Astrocyte of the hippocampus (primary cell): ENCODE data around the gene IL16.
"Not testable (repeated sequence)": the region's sequence is repeated elsewhere in the genome, so short reads cannot be mapped to it uniquely, and the experiment has no call there.

Experiments used
- DNase-seq: peaks from one replicate; pipeline ENCODE4 v3.0.0; 2011; ENCODE audit warnings: low read depth, low spot score

Gene IL16

GRCh38 chr15:81334768-81335435 lies 138.2 kb downstream of the IL16 start:
- DNase-seq, result no peak

DNA sequence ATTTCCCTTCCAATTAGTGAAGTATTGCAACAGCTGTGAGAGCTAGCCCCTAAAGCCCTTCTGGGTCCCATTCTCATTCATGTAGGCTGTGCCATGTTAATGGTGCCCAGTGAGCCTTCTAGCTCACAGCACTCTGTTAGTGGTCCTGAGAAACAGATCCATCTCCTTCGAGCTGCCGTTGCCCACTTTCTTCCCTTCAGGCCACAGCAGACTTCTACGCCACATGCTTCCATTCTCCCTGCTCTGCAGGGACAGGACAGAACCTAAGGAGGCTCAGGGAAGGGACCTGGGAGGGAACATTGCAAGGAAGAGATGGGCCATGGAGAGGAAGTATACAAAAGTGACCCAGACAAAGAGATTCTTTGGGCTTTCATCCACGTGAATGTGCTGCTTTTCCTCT lies 139.0 kb downstream of the IL16 start:
- DNase-seq, result no peak

- DNase-seq, result peak; percentile 45
Measured at GRCh38 chr15:81336568-81336967, 139.9 kb downstream of the IL16 start.

DNA sequence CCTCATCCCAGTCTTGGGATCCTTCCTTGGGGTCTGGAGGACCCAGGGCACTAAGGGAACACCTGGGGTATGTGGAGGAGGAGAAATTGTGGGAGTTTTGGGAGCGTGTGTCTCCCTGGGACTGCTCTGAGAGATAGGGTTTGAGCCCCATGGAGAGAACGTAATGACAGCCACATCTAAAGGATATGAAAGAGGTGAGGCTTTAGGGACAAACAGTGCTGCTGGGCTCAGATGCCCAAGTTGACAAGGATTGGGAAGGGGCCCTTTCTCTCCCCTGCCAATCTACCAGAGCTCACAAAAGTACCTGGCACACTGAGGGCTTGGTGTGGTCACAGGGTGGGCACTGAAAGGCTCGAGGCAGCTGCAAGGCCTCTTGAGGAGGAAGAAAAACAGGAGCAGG lies 140.6 kb downstream of the IL16 start:
- no peak for DNase-seq

GRCh38 chr15:81337713-81338157 lies 141.1 kb downstream of the IL16 start:
- DNase-seq, result no peak

DNA sequence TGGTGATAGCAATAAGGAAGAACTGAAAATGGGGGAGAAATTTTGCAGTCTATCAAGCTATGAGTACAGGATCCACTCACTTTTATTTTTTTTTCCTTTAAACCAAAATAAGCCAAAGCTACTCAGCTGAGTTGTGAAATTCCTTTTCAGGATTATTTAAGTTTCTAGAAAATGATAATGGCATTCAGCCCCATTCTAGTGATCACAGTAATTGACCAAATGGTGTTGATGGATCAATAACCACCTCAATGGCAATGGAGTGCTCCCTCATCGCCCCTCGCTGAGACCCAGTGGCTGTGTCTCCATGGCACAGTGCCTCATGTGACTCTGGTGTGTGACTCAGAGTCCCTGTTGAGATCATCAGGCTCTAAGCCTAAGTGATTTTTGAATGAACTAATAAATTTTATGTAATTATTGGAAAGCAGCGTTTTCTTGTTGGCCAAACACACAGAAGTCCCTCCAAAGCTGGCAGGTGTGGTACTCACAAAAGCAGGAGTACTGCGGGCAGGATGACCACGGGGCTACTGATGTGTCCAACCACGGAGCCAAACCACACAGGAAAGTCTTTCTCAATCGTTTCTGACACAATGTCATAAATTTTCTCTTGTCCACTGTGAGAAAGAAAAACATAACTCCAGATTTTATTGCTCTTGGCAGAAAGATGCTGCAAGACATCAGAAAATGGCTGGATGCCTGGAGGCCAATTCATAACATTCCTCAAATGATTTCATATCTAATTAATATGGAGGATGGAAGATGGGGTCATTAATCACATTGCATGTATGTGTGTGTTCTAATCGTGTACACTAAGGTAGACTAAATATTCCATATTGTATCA lies 141.7 kb downstream of the IL16 start:
- peak; percentile 59 for DNase-seq

DNA sequence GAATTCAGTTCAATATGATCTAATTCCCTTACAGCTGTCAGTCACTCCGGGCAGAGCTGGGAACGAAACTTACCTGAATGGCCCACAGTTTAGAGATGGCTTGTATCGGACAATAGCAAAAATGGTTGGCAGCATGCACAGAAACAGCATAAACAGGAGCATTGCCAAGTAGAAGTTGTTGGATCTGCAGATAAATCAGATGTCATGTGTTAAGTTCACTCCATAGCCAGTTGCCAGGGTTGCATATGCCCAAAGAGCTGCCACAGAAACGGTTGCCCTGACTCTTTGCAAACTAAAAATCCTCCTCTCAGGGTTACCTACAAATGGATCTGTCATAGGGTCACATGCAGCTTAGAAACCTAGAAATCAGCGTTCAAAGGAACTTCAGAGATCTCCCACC lies 142.6 kb downstream of the IL16 start:
- no peak for DNase-seq

DNA sequence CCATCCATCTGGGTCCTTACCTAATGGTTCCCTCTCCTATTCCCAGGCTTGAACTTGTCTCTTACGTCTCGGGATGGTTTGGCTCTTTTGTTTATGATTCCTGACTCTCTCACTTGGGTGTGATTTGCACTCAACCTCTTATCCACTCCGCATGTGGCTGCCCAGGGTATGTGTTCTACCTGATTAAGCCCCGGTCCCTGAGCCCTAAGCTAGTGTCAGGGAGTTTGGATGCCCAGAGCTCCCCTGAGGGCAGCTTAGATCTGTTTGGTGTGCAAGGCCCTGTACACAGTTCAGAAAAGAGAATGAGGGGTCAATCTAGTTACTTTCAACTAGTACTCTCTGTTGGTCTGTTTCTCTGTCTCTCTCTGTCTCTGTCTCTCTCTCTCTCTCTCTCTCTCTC lies 143.2 kb downstream of the IL16 start:
- DNase-seq, result no peak

- DNase-seq, result no peak
Measured at GRCh38 chr15:81341351-81341750, 144.7 kb downstream of the IL16 start.

DNA sequence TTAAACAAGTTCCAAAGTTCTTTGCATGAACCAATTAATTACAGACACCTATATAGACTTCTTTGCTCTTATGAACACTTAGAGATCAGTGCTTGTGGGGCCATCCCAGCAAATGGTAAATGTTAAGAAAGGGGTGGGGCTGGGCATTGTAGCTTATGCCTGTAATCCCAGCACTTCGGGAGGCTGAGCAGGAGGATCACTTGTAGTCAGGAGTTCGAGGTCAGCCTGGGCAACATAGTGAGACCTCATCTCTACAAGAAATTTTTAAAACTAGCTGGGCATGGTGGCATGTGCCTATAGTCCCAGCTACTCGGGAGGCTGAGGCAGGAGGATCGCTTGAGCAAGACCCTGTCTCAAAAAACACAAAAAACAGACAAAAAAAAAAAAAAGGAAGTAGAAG lies 146.7 kb downstream of the IL16 start:
- no peak for DNase-seq

DNA sequence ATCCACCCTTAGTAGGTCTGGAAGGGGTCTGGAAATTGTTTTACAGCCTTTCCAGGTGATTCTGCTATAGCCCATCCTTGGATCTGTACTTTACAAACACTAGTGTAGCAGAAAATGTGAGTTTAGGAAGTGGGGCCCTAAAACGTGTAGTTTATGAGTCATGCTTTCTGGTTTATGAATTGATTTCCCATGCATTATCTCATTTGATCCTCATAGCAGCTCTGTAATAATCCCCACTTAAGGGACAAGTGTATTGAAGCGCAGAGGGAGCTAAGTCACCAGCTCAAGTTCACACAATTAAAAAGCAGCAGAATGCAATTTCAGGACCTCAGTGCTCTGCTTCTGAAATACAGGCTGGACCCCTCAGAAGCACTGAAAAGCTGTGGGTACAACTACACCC lies 149.9 kb downstream of the IL16 start:
- no peak for DNase-seq

- DNase-seq, result no peak
Measured at GRCh38 chr15:81347910-81348309, 151.2 kb downstream of the IL16 start.

DNA sequence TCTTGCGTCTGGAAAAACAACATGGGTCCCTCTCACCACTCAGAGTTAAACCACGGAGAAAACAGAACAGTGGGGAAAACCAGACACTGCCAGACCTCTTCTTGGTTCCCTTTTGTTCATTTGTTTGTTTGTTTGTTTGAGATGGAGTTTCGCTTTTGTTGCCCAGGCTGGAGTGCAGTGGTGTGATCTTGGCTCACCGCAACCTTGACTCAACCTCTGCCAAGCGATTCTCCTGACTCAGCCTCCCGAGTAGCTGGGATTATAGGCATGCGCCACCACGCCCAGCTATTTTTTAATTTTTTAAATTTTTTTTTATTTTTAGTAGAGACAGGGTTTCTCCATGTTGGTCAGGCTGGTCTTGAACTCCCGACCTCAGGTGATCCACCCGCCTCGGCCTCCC lies 152.0 kb downstream of the IL16 start:
- DNase-seq, result not testable (repeated sequence)

GRCh38 chr15:81349271-81349670 lies 152.6 kb downstream of the IL16 start:
- DNase-seq, result no peak

GRCh38 chr15:81351651-81352050 lies 155.0 kb downstream of the IL16 start:
- no peak for DNase-seq

DNA sequence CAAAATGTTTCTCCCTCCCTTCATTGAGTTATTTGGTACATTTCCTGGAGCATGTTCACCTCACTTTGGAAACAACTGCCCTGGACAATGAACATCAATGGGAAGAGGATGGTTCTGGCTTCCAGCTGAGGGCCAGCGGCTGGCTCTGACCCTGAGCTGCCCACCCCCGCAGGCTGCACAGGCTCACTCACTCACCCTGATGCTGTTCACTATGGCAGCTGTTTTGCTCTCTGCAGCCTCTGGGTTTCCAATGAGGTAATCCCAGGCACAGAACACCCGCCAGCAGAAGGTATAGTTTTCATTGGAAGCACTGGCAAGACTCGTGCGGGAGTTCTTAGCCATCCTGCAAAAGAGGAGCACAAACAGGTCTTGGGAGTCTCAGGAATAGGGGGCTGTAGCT lies 159.6 kb downstream of the IL16 start:
- DNase-seq, result no peak

- DNase-seq, result no peak
Measured at GRCh38 chr15:81357180-81357686, 160.6 kb downstream of the IL16 start.

DNA sequence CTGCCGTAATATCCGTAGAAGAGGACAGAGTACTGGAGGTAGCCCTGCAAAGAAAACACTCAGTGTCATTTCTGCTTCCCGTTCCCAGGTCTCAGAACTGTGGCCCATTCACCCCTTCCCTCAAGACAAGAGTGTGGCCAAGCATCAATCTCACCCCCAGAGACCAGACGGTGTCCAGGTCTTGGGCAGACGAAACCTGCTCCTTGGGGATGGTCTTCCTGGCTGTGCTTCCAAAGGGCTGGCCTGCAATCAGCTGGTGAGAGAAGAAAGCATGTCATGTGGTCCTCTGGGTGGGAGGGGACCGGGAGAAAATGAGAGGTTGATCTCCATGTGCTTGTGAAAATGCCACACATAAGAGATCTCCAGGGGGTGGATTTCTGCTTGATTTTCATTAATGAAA lies 161.6 kb downstream of the IL16 start:
- DNase-seq, result no peak

- DNase-seq, result no peak
Measured at GRCh38 chr15:81360491-81360890, 163.8 kb downstream of the IL16 start.

DNA sequence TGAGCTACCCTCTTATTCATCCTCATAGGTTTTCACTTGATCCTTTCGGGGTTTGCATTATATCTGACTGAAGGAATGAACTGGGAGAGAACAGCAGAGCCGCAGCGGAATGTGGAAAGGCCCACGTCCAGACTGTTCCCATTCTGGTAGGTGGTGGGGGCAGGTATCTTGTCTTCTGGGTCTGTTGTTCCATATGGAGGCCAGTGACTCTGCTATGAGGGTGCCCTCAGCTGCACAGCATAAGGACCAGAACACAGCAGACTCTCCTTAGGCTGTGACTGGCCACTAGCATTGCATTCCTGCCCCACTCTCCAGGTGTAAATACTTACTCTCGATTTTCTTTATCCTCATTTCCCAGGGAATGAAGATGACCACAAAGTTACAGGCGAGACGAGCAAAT lies 165.2 kb downstream of the IL16 start:
- no peak for DNase-seq

GRCh38 chr15:81362790-81363189 lies 166.1 kb downstream of the IL16 start:
- DNase-seq, result no peak

GRCh38 chr15:81363276-81363675 lies 166.6 kb downstream of the IL16 start:
- no peak for DNase-seq
